Measurements from ENCODE around the gene ADCY9.

Gene ADCY9

GRCh38 chr16:4021070-4021779, 95.0 kb downstream of the ADCY9 start:
- Mint-ChIP-seq H3K4me1 (peaks cover 15% of the 10 kb centered on the region), H3K27me3 (peaks cover 17% of the 10 kb centered on the region), H3K36me3 (peaks cover 9% of the 10 kb centered on the region), H3K27ac (no peak overlapping the region), H3K9me3 (no peaks in the 10 kb centered on the region), H3K4me3 (no peak overlapping the region)
- ATAC-seq: peak; percentile 36

GRCh38 chr16:4019371-4019791, 96.9 kb downstream of the ADCY9 start:
- Mint-ChIP-seq H3K4me3 (peak overlapping the region; percentile 35), H3K4me1 (peaks cover 17% of the 10 kb centered on the region), H3K27me3 (peaks cover 25% of the 10 kb centered on the region), H3K9me3 (no peaks in the 10 kb centered on the region), H3K27ac (peak overlapping the region; percentile 5), H3K36me3 (no peaks in the 10 kb centered on the region)
- no peak for ATAC-seq

- Mint-ChIP-seq H3K4me1 (peaks cover 17% of the 10 kb centered on the region), H3K36me3 (no peaks in the 10 kb centered on the region), H3K9me3 (no peaks in the 10 kb centered on the region), H3K27ac (no peak overlapping the region), H3K4me3 (no peak overlapping the region), H3K27me3 (peaks cover 25% of the 10 kb centered on the region)
- ATAC-seq: no peak
Observed at GRCh38 chr16:4018391-4018790, 97.9 kb downstream of the ADCY9 start.

- H3K36me3 Mint-ChIP-seq: no peaks in the 10 kb centered on the region
- peaks cover 25% of the 10 kb centered on the region for H3K27me3 Mint-ChIP-seq
- H3K4me3 Mint-ChIP-seq: no peak overlapping the region
- peaks cover 17% of the 10 kb centered on the region for H3K4me1 Mint-ChIP-seq
- H3K9me3 Mint-ChIP-seq: no peaks in the 10 kb centered on the region
- ATAC-seq: no peak
- no peak overlapping the region for H3K27ac Mint-ChIP-seq
Observed at GRCh38 chr16:4017807-4018206, 98.4 kb downstream of the ADCY9 start.

- no peak overlapping the region for H3K4me3 Mint-ChIP-seq
- no peaks in the 10 kb centered on the region for H3K9me3 Mint-ChIP-seq
- H3K4me1 Mint-ChIP-seq: peaks cover 17% of the 10 kb centered on the region
- H3K27ac Mint-ChIP-seq: no peak overlapping the region
- H3K27me3 Mint-ChIP-seq: peaks cover 25% of the 10 kb centered on the region
- no peaks in the 10 kb centered on the region for H3K36me3 Mint-ChIP-seq
- no peak for ATAC-seq
Observed at GRCh38 chr16:4016658-4017057, 99.6 kb downstream of the ADCY9 start.

GRCh38 chr16:4016005-4016352, 100.3 kb downstream of the ADCY9 start:
- Mint-ChIP-seq H3K27me3 (peaks cover 31% of the 10 kb centered on the region), H3K36me3 (no peaks in the 10 kb centered on the region), H3K27ac (no peak overlapping the region), H3K4me1 (peaks cover 10% of the 10 kb centered on the region), H3K9me3 (no peaks in the 10 kb centered on the region), H3K4me3 (no peak overlapping the region)
- no peak for ATAC-seq

- Mint-ChIP-seq H3K9me3 (no peaks in the 10 kb centered on the region), H3K27ac (no peak overlapping the region), H3K4me1 (peaks cover 10% of the 10 kb centered on the region), H3K27me3 (peaks cover 36% of the 10 kb centered on the region), H3K36me3 (no peaks in the 10 kb centered on the region), H3K4me3 (no peak overlapping the region)
- ATAC-seq: no peak
Observed at GRCh38 chr16:4015275-4016004, 100.8 kb downstream of the ADCY9 start.

GRCh38 chr16:4011940-4012629, 104.2 kb downstream of the ADCY9 start:
- Mint-ChIP-seq H3K27me3 (peaks cover 49% of the 10 kb centered on the region), H3K27ac (no peak overlapping the region), H3K9me3 (no peaks in the 10 kb centered on the region), H3K36me3 (no peaks in the 10 kb centered on the region), H3K4me3 (no peak overlapping the region), H3K4me1 (peaks cover 5% of the 10 kb centered on the region)
- ATAC-seq: no peak

- Mint-ChIP-seq H3K27me3 (peaks cover 44% of the 10 kb centered on the region), H3K4me1 (peaks cover 4% of the 10 kb centered on the region), H3K4me3 (no peak overlapping the region), H3K27ac (no peak overlapping the region), H3K36me3 (no peaks in the 10 kb centered on the region), H3K9me3 (no peaks in the 10 kb centered on the region)
- no peak for ATAC-seq
Observed at GRCh38 chr16:4011225-4011939, 104.9 kb downstream of the ADCY9 start.

- Mint-ChIP-seq H3K36me3 (no peaks in the 10 kb centered on the region), H3K27ac (no peak overlapping the region), H3K9me3 (no peaks in the 10 kb centered on the region), H3K4me3 (no peak overlapping the region), H3K4me1 (no peaks in the 10 kb centered on the region), H3K27me3 (peaks cover 35% of the 10 kb centered on the region)
- no peak for ATAC-seq
Observed at GRCh38 chr16:4010225-4011158, 105.8 kb downstream of the ADCY9 start.

GRCh38 chr16:4009177-4009576, 107.1 kb downstream of the ADCY9 start:
- no peak overlapping the region for H3K4me3 Mint-ChIP-seq
- H3K9me3 Mint-ChIP-seq: no peaks in the 10 kb centered on the region
- H3K36me3 Mint-ChIP-seq: no peaks in the 10 kb centered on the region
- H3K4me1 Mint-ChIP-seq: no peaks in the 10 kb centered on the region
- H3K27me3 Mint-ChIP-seq: peaks cover 24% of the 10 kb centered on the region
- ATAC-seq: no peak
- H3K27ac Mint-ChIP-seq: no peak overlapping the region

GRCh38 chr16:4008116-4008515, 108.1 kb downstream of the ADCY9 start:
- Mint-ChIP-seq H3K4me1 (no peaks in the 10 kb centered on the region), H3K4me3 (no peak overlapping the region), H3K36me3 (no peaks in the 10 kb centered on the region), H3K27ac (no peak overlapping the region), H3K9me3 (no peaks in the 10 kb centered on the region), H3K27me3 (peaks cover 24% of the 10 kb centered on the region)
- ATAC-seq: no peak

- H3K27me3 Mint-ChIP-seq: peaks cover 24% of the 10 kb centered on the region
- H3K4me1 Mint-ChIP-seq: no peaks in the 10 kb centered on the region
- no peak for ATAC-seq
- no peak overlapping the region for H3K27ac Mint-ChIP-seq
- no peaks in the 10 kb centered on the region for H3K36me3 Mint-ChIP-seq
- no peak overlapping the region for H3K4me3 Mint-ChIP-seq
- H3K9me3 Mint-ChIP-seq: no peaks in the 10 kb centered on the region
Observed at GRCh38 chr16:4006397-4006999, 109.7 kb downstream of the ADCY9 start.

GRCh38 chr16:4005731-4006130, 110.5 kb downstream of the ADCY9 start:
- no peaks in the 10 kb centered on the region for H3K9me3 Mint-ChIP-seq
- no peak for ATAC-seq
- no peaks in the 10 kb centered on the region for H3K36me3 Mint-ChIP-seq
- H3K27ac Mint-ChIP-seq: no peak overlapping the region
- H3K4me3 Mint-ChIP-seq: no peak overlapping the region
- no peaks in the 10 kb centered on the region for H3K4me1 Mint-ChIP-seq
- peaks cover 16% of the 10 kb centered on the region for H3K27me3 Mint-ChIP-seq

All from stimulated activated memory B cell treated with anti-CD40 and anti-IgM and Interleukin-4, amounts not matched to agents 10 μg/mL and 1 μg/mL and 100 μg/mL, for 72 hours (primary cell).